HCEC 1CT (cell line): ENCODE results near the gene MEX3D.

Experiments
- DNase-seq: peaks from one replicate; pipeline ENCODE4 v3.0.0-alpha.2; 2017

The MEX3D gene

GRCh38 chr19:1514986-1515721 is 53.0 kb downstream of the MEX3D start:
- DNase-seq: no peak

- no peak for DNase-seq
Measured at GRCh38 chr19:1514295-1514661, 53.8 kb downstream of the MEX3D start.

GRCh38 chr19:1513499-1514294 is 54.4 kb downstream of the MEX3D start:
- DNase-seq: peak; percentile 39

- peak; percentile 68 for DNase-seq
Measured at GRCh38 chr19:1512671-1513498, 55.2 kb downstream of the MEX3D start, which contains the start of gene ADAMTSL5. Gene ADAMTSL5, minus strand, starts transcription at chr19:1513019. Its CDS starts 2,076 bp downstream, at chr19:1510943.

- DNase-seq: no peak
Measured at GRCh38 chr19:1511318-1512317, 56.5 kb downstream of the MEX3D start.

DNA sequence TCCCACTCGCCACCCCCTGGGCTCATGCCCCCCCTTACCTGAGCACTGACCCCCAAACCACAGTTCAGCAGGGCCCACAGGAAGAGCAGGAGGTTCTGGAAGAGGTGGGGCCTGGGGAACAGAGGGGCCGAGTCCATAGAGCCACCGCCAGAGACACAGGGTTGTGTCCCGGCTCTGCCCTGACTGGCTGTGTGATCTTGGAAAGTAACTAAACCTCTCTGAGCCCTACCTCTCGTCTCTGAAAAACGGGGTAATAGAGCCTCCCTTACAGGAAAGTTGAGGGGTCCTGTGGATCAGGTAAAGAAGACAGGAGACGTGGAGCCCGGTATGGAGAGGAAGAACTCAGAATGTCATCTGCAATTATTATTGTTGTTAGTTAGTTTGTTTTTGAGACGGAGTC is 57.3 kb downstream of the MEX3D start:
- DNase-seq: no peak

DNA sequence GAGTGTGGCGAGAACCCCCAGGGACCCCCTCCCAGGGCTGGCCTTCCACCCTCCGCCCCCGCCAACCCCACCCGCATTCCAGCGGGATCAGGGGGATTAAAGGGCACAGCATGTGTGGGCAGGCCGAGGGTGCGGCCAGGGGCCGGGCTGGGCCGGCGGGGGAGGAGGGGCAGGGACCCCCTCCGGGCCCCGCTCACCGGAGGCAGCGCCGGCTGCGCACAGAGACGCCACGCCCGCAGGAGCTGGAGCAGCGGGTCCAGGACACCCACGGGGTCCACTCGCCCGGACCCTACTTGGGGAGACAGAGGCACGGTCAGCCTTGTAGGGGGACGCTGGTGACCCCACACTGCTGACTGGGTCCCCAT is 57.7 kb downstream of the MEX3D start:
- DNase-seq: no peak

DNA sequence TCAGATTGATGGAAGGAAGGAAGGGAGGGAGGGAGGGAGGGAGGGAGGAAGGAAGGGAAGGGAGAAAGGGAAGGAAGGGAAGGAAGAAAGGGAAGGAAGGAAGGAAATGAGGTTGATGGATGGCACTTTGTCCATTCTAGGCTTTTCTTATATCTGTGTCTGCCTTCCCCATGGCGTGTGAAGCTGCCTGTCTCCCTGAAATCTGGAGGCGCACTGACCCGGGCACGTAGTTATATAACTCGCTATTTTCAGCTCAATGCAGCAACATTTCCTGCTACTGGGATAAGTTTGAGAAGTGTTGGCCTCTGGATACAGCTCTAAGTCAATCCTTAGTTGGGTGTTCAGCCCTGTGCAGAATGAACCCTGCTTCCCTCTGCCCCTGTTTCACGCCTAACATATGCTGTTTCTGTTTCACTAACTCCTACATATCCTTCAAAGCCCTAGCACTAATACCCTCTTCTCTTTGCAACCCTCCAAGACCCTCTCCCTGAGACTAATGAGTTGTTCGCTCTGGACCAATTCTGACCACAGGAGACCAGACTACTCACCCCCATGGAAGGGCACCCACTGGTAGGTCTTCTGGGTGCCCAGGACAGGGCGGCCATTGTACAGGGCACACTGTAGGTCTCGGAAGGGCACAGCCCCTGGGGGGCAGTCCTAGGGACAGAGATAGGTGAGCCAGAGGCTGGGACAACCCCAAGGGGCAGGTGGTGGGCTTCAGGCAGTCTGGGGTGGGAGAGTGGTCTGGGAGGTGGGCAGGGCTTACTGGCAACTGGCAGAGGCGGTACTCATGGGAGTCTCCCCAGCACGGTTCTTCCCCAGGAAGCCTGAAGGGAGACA is 58.3 kb downstream of the MEX3D start:
- DNase-seq: no peak

DNA sequence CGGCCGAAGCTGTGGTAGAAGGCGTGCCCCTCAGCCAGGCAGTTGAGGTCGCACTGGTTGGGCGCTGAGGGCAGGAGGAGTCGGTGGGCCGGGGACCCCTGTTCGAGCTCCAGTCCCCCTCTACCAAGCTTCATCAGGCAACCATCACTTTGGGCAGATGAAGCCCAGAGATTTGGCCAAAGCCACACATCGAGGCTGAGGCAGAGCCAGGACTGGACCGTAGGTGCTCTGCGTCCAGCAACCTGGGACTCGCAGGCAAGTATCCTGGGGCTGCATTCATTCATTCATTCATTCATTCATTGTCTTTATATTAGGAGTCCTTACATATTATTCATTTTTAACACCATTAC is 59.6 kb downstream of the MEX3D start:
- no peak for DNase-seq

DNA sequence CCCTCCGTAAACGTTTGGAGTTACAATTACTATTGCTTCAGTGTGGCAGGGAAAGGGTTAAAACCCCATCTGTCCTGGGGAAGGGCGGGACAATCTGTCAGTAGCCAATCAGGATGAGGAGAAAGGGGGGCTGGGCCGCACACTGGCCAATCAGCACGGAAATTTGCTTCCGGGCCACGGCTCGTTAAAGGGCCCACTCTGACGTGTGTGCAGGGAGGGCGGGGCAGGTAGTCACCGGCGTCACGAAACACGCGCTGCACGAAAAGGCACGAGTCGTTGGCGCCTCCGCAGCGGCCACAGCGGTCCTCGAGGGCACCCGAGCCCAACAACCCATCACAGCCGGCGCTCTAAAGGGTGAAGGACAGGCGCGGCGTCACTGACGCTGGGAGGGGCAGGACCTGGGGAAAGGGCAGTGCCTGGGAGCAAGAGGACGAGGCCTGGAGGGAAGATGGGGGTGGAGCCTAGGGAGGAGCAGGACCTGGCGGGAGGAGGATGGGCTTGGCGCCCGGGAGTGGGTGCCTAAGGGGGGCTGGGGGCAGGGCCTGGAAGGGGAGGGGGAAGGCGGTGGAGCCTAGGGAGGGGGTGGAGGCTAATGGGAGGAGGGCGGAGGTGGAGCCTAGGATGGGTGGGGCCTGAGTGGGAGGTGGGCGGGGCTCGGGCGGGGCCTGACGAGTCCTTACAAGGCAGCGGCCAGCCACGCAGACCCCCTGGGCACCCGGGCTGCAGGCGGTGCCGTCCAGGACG is 60.2 kb downstream of the MEX3D start:
- DNase-seq: peak; percentile 90

DNA sequence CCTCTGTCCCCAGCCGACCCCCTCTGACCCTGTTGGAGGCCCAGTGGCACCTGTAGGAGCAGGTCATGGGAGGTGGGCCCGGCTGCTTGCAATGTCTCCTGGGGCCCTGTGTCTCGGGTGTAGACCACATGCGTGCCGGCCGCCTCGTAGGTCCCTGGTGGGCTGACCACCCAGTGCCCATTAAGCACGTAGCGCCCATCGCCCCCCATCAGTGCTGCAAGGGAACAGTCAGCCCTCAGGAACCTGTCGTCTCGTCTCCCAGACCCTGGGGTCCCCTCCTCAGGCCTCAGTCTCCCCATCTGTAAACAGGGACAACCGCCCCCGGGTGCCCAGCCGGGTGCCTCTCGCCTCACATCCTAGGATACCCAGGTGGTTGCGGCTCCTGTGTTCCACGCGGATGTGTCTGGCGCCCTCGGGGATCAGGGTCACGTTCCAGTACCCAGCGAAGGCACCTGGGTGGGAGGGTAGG is 60.9 kb downstream of the MEX3D start:
- DNase-seq: no peak

DNA sequence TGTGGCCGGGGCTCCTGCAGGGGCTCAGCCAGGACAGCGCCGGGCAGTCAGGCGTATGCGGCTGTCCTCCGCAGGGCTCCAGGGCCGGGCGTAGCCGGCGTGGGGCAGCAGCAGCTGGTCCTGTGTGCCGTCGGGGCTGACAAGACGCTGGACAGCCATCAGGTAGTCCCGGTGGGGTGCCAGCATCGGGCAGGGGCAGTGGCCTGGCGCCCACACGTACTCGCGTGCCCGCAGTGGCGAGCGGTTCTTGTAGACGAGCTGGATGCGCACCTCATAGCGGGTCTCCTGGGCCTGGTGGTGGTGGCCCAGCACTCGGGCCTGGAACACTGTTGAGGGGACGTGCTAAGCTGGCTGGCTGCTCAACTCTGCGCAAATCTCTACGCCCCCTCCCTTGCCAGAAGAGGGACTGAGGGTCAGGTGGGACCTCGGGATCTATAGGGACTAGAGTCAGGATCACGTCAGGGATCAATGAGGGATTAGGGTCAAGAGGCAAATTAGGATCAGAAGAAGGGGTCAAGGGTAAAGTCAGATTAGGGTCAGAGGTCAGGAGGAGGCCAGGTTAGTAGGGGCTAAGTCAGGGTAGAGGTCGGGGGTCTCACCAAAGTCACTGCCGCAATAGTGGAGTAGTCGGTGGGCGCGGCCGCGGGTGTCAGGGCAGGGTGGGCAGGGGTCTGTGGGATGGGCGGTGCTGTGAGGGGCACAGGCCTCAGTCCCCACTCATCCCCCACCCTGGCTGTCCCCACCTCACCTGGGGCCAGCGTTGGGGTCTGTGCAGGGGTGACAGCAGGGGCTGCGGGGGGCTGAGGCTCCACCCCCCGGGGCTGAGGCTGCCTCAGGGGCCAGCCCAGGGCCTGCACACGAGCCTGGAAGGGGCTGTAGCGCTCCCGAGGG is 61.9 kb downstream of the MEX3D start:
- no peak for DNase-seq

DNA sequence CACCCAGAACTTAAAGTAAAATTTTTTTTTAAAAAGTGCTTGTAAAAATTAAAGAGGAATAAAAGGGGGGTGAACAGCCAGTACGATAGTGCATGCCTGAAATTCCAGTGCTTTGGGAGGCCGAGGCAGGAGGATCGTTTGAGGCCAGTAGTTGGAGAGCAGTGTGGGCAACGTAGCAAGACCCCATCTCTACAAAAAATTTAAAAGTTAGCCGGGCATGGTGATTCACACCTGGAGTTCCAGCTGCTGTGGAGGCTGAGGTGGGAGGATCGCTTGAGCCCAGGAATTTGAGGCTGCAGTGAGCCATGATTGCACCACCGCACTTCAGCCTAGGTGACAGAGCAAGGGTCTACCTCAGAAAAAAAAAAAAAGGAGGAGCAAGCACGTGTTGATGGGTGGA is 63.1 kb downstream of the MEX3D start:
- no peak for DNase-seq
